SK-N-SH treated with all-trans-retinoic acid at 6 μM for 48 hours (cell line): ENCODE results near the gene CALN1.

ENCODE experiments used
- ATAC-seq: fragments of 200-7000 bp; cut with Tn5 transposase; 3 replicates; pipeline ENCODE4 v1.9.1; 2020; ENCODE audit warnings: mild to moderate bottlenecking, moderate library complexity
- ARNTL ChIP-seq: fragments of 450-650 bp; formaldehyde crosslinking; IDR thresholded peaks from 2 replicates; pipeline ENCODE4 v1.5.0; 2020; ENCODE audit warnings: low read depth, mild to moderate bottlenecking, moderate library complexity, borderline replicate concordance
- BACH2 ChIP-seq: fragments of 250-450 bp; sonication (Bioruptor Pico); IDR thresholded peaks from 2 replicates; pipeline ENCODE4 v1.9.0; 2021; ENCODE audit warnings: mild to moderate bottlenecking, borderline replicate concordance
- CSDC2 ChIP-seq: fragments of 250-450 bp; sonication (Bioruptor Pico); IDR thresholded peaks from 2 replicates; pipeline ENCODE4 v1.5.0; 2020; ENCODE audit warnings: mild to moderate bottlenecking, moderate library complexity
- ESRRG ChIP-seq: fragments of 250-450 bp; sonication (Bioruptor Pico); IDR thresholded peaks from 2 replicates; pipeline ENCODE4 v1.6.1; 2021; ENCODE audit warnings: mild to moderate bottlenecking
- GLIS3 ChIP-seq: fragments of 250-450 bp; sonication (Bioruptor Pico); IDR thresholded peaks from 2 replicates; pipeline ENCODE4 v1.5.0; 2020; ENCODE audit warnings: mild to moderate bottlenecking, moderate library complexity
- ISL1 ChIP-seq: fragments of 250-450 bp; sonication (Bioruptor Pico); IDR thresholded peaks from 2 replicates; pipeline ENCODE4 v2.1.2; 2022; ENCODE audit warnings: mild to moderate bottlenecking, moderate library complexity
- OSR1 ChIP-seq: fragments of 250-450 bp; sonication (Bioruptor Pico); IDR thresholded peaks from 2 replicates; pipeline ENCODE4 v1.8.0; 2022; ENCODE audit warnings: moderate library complexity, mild to moderate bottlenecking, inconsistent platforms
- POU6F1 ChIP-seq: fragments of 250-450 bp; sonication (Bioruptor Pico); IDR thresholded peaks from 2 replicates; pipeline ENCODE4 v1.8.0; 2021; ENCODE audit warnings: low read depth, mild to moderate bottlenecking, moderate library complexity, borderline replicate concordance
- PPARA ChIP-seq: fragments of 250-450 bp; sonication (Bioruptor Pico); IDR thresholded peaks from 2 replicates; pipeline ENCODE4 v1.5.0; 2020; ENCODE audit warnings: mild to moderate bottlenecking, borderline replicate concordance
- RARB ChIP-seq: fragments of 250-450 bp; sonication (Bioruptor Pico); IDR thresholded peaks from 2 replicates; pipeline ENCODE4 v1.8.0; 2021; ENCODE audit warnings: mild to moderate bottlenecking, moderate library complexity
- SNAI2 ChIP-seq: fragments of 250-450 bp; sonication (Bioruptor Pico); IDR thresholded peaks from 2 replicates; pipeline ENCODE4 v1.5.0; 2020; ENCODE audit warnings: mild to moderate bottlenecking, moderate library complexity
- TCF4 ChIP-seq: fragments of 250-450 bp; sonication (Bioruptor Pico); IDR thresholded peaks from 2 replicates; pipeline ENCODE4 v1.8.0; 2021; ENCODE audit warnings: mild to moderate bottlenecking, moderate library complexity, borderline replicate concordance
- TOX ChIP-seq: fragments of 250-450 bp; sonication (Bioruptor Pico); IDR thresholded peaks from 2 replicates; pipeline ENCODE4 v1.8.0; 2021; ENCODE audit warnings: mild to moderate bottlenecking, moderate library complexity, borderline replicate concordance
- ZC3H10 ChIP-seq: fragments of 250-450 bp; sonication (Bioruptor Pico); IDR thresholded peaks from 2 replicates; pipeline ENCODE4 v1.5.1; 2021; ENCODE audit warnings: mild to moderate bottlenecking, moderate library complexity
- ZFP3 ChIP-seq: fragments of 250-450 bp; sonication (Bioruptor Pico); IDR thresholded peaks from 2 replicates; pipeline ENCODE4 v1.5.0; 2020; ENCODE audit warnings: mild to moderate bottlenecking, moderate library complexity
- ZFP30 ChIP-seq: fragments of 450-650 bp; formaldehyde crosslinking; IDR thresholded peaks from 2 replicates; pipeline ENCODE4 v1.5.0; 2022; ENCODE audit warnings: mild to moderate bottlenecking, moderate library complexity
- ZNF565 ChIP-seq: fragments of 450-650 bp; formaldehyde crosslinking; conservative IDR thresholded peaks from 2 replicates; pipeline ENCODE4 v1.5.0; 2020; ENCODE audit warnings: low read depth, mild to moderate bottlenecking, moderate library complexity
- ZNF70 ChIP-seq: fragments of 450-650 bp; formaldehyde crosslinking; IDR thresholded peaks from 2 replicates; pipeline ENCODE4 v1.5.0; 2020; ENCODE audit warnings: mild to moderate bottlenecking, moderate library complexity
- ZNF8 ChIP-seq: fragments of 450-650 bp; formaldehyde crosslinking; IDR thresholded peaks from 2 replicates; pipeline ENCODE4 v1.5.0; 2020; ENCODE audit warnings: mild to moderate bottlenecking, moderate library complexity
- TF ChIP-seq, protein P1 (sequence below): fragments of 250-450 bp; sonication (Bioruptor Pico); IDR thresholded peaks from 2 replicates; pipeline ENCODE4 v1.5.0; 2020; ENCODE audit warnings: mild to moderate bottlenecking, moderate library complexity
- TF ChIP-seq, protein P2 (sequence below): fragments of 250-450 bp; sonication (Bioruptor Pico); IDR thresholded peaks from 2 replicates; pipeline ENCODE4 v1.5.1; 2020; ENCODE audit warnings: low read depth, mild to moderate bottlenecking, moderate library complexity
- TF ChIP-seq, protein P3 (sequence below): fragments of 250-450 bp; sonication (Bioruptor Pico); IDR thresholded peaks from 2 replicates; pipeline ENCODE4 v1.8.0; 2020; ENCODE audit warnings: mild to moderate bottlenecking, moderate library complexity, borderline replicate concordance
- TF ChIP-seq, protein P4 (sequence below): fragments of 250-450 bp; sonication (Bioruptor Pico); IDR thresholded peaks from 2 replicates; pipeline ENCODE4 v1.5.1; 2021; ENCODE audit warnings: mild to moderate bottlenecking, moderate library complexity

Gene CALN1

DNA sequence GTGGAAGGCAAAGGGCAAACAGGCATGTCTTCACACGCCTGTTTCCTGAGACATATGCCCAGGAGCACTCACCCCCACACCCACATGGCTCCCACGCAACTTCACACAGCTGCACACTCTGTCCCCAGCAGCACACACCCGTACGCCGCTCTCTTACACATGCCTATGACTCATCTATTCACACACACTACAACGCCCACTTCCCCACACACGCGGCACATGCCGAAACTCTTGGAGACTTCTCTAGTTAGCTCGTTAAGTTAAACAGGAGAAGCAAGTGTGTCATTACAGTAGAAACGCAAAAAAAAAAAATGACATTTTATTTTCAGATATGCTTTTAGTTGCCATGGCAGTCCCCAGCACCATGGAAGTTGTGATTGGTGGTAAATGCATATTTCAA, 6.7 kb downstream of the CALN1 start:
- TF ChIP-seq, protein P1, sequence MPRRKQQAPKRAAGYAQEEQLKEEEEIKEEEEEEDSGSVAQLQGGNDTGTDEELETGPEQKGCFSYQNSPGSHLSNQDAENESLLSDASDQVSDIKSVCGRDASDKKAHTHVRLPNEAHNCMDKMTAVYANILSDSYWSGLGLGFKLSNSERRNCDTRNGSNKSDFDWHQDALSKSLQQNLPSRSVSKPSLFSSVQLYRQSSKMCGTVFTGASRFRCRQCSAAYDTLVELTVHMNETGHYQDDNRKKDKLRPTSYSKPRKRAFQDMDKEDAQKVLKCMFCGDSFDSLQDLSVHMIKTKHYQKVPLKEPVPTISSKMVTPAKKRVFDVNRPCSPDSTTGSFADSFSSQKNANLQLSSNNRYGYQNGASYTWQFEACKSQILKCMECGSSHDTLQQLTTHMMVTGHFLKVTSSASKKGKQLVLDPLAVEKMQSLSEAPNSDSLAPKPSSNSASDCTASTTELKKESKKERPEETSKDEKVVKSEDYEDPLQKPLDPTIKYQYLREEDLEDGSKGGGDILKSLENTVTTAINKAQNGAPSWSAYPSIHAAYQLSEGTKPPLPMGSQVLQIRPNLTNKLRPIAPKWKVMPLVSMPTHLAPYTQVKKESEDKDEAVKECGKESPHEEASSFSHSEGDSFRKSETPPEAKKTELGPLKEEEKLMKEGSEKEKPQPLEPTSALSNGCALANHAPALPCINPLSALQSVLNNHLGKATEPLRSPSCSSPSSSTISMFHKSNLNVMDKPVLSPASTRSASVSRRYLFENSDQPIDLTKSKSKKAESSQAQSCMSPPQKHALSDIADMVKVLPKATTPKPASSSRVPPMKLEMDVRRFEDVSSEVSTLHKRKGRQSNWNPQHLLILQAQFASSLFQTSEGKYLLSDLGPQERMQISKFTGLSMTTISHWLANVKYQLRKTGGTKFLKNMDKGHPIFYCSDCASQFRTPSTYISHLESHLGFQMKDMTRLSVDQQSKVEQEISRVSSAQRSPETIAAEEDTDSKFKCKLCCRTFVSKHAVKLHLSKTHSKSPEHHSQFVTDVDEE (CRISPR knock-in tag): no peak
- TF ChIP-seq SNAI2 (CRISPR knock-in tag) (no peak), CSDC2 (CRISPR knock-in tag) (no peak), ZFP30 (CRISPR knock-in tag) (no peak), GLIS3 (CRISPR knock-in tag) (no peak), ZNF70 (CRISPR knock-in tag) (no peak), ZC3H10 (no peak), PPARA (CRISPR knock-in tag) (no peak), ZNF8 (CRISPR knock-in tag) (no peak), ZFP3 (CRISPR knock-in tag) (no peak)
- TF ChIP-seq, protein P2, sequence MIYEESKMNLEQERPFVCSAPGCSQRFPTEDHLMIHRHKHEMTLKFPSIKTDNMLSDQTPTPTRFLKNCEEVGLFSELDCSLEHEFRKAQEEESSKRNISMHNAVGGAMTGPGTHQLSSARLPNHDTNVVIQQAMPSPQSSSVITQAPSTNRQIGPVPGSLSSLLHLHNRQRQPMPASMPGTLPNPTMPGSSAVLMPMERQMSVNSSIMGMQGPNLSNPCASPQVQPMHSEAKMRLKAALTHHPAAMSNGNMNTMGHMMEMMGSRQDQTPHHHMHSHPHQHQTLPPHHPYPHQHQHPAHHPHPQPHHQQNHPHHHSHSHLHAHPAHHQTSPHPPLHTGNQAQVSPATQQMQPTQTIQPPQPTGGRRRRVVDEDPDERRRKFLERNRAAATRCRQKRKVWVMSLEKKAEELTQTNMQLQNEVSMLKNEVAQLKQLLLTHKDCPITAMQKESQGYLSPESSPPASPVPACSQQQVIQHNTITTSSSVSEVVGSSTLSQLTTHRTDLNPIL (CRISPR knock-in tag): no peak
- no peak for ATAC-seq

GRCh38 chr7:72404743-72405142, 7.4 kb downstream of the CALN1 start:
- ATAC-seq: no peak
- TF ChIP-seq TCF4 (no peak), ZNF70 (CRISPR knock-in tag) (no peak), ZC3H10 (no peak), ISL1 (no peak), SNAI2 (CRISPR knock-in tag) (no peak), RARB (CRISPR knock-in tag) (no peak), PPARA (CRISPR knock-in tag) (no peak), ZNF565 (CRISPR knock-in tag) (no peak), ARNTL (CRISPR knock-in tag) (no peak), OSR1 (CRISPR knock-in tag) (no peak), BACH2 (no peak), ESRRG (CRISPR knock-in tag) (no peak), CSDC2 (CRISPR knock-in tag) (no peak), ZNF8 (CRISPR knock-in tag) (no peak), TOX (CRISPR knock-in tag) (no peak), POU6F1 (CRISPR knock-in tag) (no peak)
- TF ChIP-seq, protein P1 (CRISPR knock-in tag): no peak
- TF ChIP-seq, protein P3, sequence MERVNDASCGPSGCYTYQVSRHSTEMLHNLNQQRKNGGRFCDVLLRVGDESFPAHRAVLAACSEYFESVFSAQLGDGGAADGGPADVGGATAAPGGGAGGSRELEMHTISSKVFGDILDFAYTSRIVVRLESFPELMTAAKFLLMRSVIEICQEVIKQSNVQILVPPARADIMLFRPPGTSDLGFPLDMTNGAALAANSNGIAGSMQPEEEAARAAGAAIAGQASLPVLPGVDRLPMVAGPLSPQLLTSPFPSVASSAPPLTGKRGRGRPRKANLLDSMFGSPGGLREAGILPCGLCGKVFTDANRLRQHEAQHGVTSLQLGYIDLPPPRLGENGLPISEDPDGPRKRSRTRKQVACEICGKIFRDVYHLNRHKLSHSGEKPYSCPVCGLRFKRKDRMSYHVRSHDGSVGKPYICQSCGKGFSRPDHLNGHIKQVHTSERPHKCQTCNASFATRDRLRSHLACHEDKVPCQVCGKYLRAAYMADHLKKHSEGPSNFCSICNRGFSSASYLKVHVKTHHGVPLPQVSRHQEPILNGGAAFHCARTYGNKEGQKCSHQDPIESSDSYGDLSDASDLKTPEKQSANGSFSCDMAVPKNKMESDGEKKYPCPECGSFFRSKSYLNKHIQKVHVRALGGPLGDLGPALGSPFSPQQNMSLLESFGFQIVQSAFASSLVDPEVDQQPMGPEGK (CRISPR knock-in tag): no peak
- TF ChIP-seq, protein P4, sequence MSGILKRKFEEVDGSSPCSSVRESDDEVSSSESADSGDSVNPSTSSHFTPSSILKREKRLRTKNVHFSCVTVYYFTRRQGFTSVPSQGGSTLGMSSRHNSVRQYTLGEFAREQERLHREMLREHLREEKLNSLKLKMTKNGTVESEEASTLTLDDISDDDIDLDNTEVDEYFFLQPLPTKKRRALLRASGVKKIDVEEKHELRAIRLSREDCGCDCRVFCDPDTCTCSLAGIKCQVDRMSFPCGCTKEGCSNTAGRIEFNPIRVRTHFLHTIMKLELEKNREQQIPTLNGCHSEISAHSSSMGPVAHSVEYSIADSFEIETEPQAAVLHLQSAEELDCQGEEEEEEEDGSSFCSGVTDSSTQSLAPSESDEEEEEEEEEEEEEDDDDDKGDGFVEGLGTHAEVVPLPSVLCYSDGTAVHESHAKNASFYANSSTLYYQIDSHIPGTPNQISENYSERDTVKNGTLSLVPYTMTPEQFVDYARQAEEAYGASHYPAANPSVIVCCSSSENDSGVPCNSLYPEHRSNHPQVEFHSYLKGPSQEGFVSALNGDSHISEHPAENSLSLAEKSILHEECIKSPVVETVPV: no peak
